Smooth muscle cell (in vitro differentiated cells): ENCODE measurements around the gene MMS19. TPM values are rescaled to one million over a fixed set of nuclear protein-coding genes. Genes with fewer than 3 reads are reported as not detected.

Experiments used
- DNase-seq: peaks from one replicate; lab custom pipeline; 2025; ENCODE audit not compliant: unreplicated experiment; lab: John Stamatoyannopoulos, UW
- H2AFZ ChIP-seq: fragments of 200-600 bp; sonication (generic); 2 replicates; pipeline ENCODE4 v1.6.0; 2016; ENCODE audit warnings: antibody characterized with exemption, low read depth, mild to moderate bottlenecking
- H3F3A ChIP-seq: fragments of 200-600 bp; sonication (generic); 2 replicates; pipeline ENCODE4 v1.6.0; 2017; ENCODE audit warnings: antibody characterized with exemption, low read depth
- H3K27ac ChIP-seq: fragments of 200-600 bp; sonication (generic); 2 replicates; pipeline ENCODE4 v1.5.1; 2016; ENCODE audit warnings: low read depth, mild to moderate bottlenecking
- H3K27me3 ChIP-seq: fragments of 200-600 bp; sonication (generic); 2 replicates; pipeline ENCODE4 v1.6.1; 2016; ENCODE audit warnings: low read depth, mild to moderate bottlenecking
- H3K36me3 ChIP-seq: fragments of 200-600 bp; sonication (generic); 2 replicates; pipeline ENCODE4 v1.5.1; 2016; ENCODE audit warnings: low read depth
- H3K4me1 ChIP-seq: fragments of 200-600 bp; sonication (generic); 2 replicates; pipeline ENCODE4 v1.5.1; 2016; ENCODE audit warnings: low read depth
- H3K4me2 ChIP-seq: fragments of 200-600 bp; sonication (generic); 2 replicates; pipeline ENCODE4 v1.6.0; 2016; ENCODE audit warnings: mild to moderate bottlenecking
- H3K4me3 ChIP-seq: fragments of 200-600 bp; sonication (generic); 2 replicates; pipeline ENCODE4 v1.5.1; 2016; ENCODE audit warnings: mild to moderate bottlenecking
- H3K79me2 ChIP-seq: fragments of 200-600 bp; sonication (generic); 2 replicates; pipeline ENCODE4 v1.6.0; 2016; ENCODE audit warnings: low read depth, mild to moderate bottlenecking
- H3K9ac ChIP-seq: fragments of 200-600 bp; sonication (generic); 2 replicates; pipeline ENCODE4 v1.6.0; 2016; ENCODE audit warnings: low read depth
- H3K9me3 ChIP-seq: fragments of 200-600 bp; sonication (generic); replicated peaks from 2 replicates; pipeline ENCODE4 v1.5.1; 2016; ENCODE audit warnings: low read depth
- H4K20me1 ChIP-seq: fragments of 200-600 bp; sonication (generic); 2 replicates; pipeline ENCODE4 v1.6.0; 2016; ENCODE audit warnings: low read depth
- CTCF ChIP-seq: fragments of 200-600 bp; sonication (generic); IDR thresholded peaks from 2 replicates; pipeline ENCODE4 v1.5.1; 2017; ENCODE audit warnings: borderline replicate concordance, mild to moderate bottlenecking, antibody characterized with exemption; ENCODE audit not compliant: insufficient read depth, poor library complexity, severe bottlenecking
- WGBS: methylation state at CpG from one replicate; pipeline ENCODE4 v1.1.7; 2016; ENCODE audit warnings: low lambda C conversion rate; 5-methylcytosine and 5-hydroxymethylcytosine counted together
- polyA plus RNA-seq: library from polyadenylated mRNA; unstranded; fragments of >200 nt; fragmentation: Nextera tagmentation; extraction: Ambion mirVana; gene quantifications from 2 replicates; pipeline ENCODE4 v1.2.1, GENCODE V29; 2016
- total RNA-seq: library from RNA; depleted of rRNA; stranded (reverse); fragments of >200 nt; gene quantifications from 2 replicates; pipeline ENCODE4 v1.2.3, GENCODE V29; 2014

The MMS19 gene
- total and polyA plus RNA-seq, 2 experiments from 2014 or later: 76.8 to 97.9 TPM

- Histone ChIP-seq H4K20me1 (peaks cover 100% of the 10 kb centered on the region), H3F3A (peaks cover 7% of the 10 kb centered on the region), H3K79me2 (peaks cover 90% of the 10 kb centered on the region), H3K36me3 (no peaks in the 10 kb centered on the region), H3K4me1 (peaks cover 15% of the 10 kb centered on the region), H3K27me3 (no peaks in the 10 kb centered on the region), H2AFZ (no peak overlapping the region), H3K9me3 (no peaks in the 10 kb centered on the region), H3K4me2 (no peak overlapping the region), H3K9ac (no peak overlapping the region), H3K27ac (no peak overlapping the region), H3K4me3 (no peak overlapping the region)
- no peak for TF ChIP-seq CTCF
- 94% methylated on average over 15 of the region's 15 CpGs for WGBS
- no peak for DNase-seq
Observed at GRCh38 chr10:97517096-97517750, 19.0 kb upstream of the MMS19 start.

- no peak for TF ChIP-seq CTCF
- Histone ChIP-seq H3K4me2 (no peak overlapping the region), H3K27ac (no peak overlapping the region), H3K9me3 (no peaks in the 10 kb centered on the region), H3F3A (peaks cover 7% of the 10 kb centered on the region), H3K79me2 (peaks cover 92% of the 10 kb centered on the region), H3K4me1 (peaks cover 15% of the 10 kb centered on the region), H3K36me3 (no peaks in the 10 kb centered on the region), H3K4me3 (no peak overlapping the region), H2AFZ (no peak overlapping the region), H3K27me3 (no peaks in the 10 kb centered on the region), H4K20me1 (peaks cover 100% of the 10 kb centered on the region), H3K9ac (no peak overlapping the region)
- 63% methylated on average over 10 of the region's 10 CpGs for WGBS
- DNase-seq: no peak
Observed at GRCh38 chr10:97515271-97515978, 17.2 kb upstream of the MMS19 start.

GRCh38 chr10:97514344-97514743, 16.1 kb upstream of the MMS19 start:
- WGBS: 74% methylated on average over 10 of the region's 10 CpGs

More at GRCh38 chr10:97514344-97514743, 16.1 kb upstream of the MMS19 start:
- Histone ChIP-seq H3K4me2 (no peak overlapping the region), H3F3A (peaks cover 7% of the 10 kb centered on the region), H3K4me1 (peaks cover 14% of the 10 kb centered on the region), H3K79me2 (peaks cover 91% of the 10 kb centered on the region), H3K36me3 (no peaks in the 10 kb centered on the region), H3K9me3 (no peaks in the 10 kb centered on the region), H3K9ac (no peak overlapping the region), H4K20me1 (peaks cover 100% of the 10 kb centered on the region), H3K27me3 (no peaks in the 10 kb centered on the region), H3K4me3 (no peak overlapping the region), H3K27ac (no peak overlapping the region), H2AFZ (no peak overlapping the region)
- TF ChIP-seq CTCF: no peak
- DNase-seq: no peak
